ENCODE measurements around the gene RCOR3. TPM values are rescaled to one million over a fixed set of nuclear protein-coding genes. Genes with fewer than 3 reads are reported as not detected.

Gene RCOR3
- total and polyA plus RNA-seq, 2 of the 8 experiments (the other 6 are each of a cell fraction or from before 2014, with no cell fraction given) = 21.4 to 36.3 TPM

- H3K23me2 ChIP-seq (ENCODE audit: low read depth, low read length) = no peaks in the 10 kb centered on the region
- H2AFZ ChIP-seq (ENCODE audit: low read length) = no peak overlapping the region
- no peak overlapping the region for H2AK5ac ChIP-seq (ENCODE audit: low read depth, low read length)
- no peak overlapping the region for H3K9ac ChIP-seq (replicated peaks in 1 of 4; ENCODE audit: extremely low read depth in 1 of 4, low read depth in 3 of 4, low read length in 3 of 4)
- H3K4me2 ChIP-seq (ENCODE audit: insufficient read depth in 1 of 2, low read depth in 2 of 2, low read length in 2 of 2) = no peak overlapping the region
- H2BK15ac ChIP-seq (ENCODE audit: low read length) = no peak overlapping the region
- no peak overlapping the region for H2BK120ac ChIP-seq (replicated peaks; ENCODE audit: low read depth, low read length)
- H2BK20ac ChIP-seq (ENCODE audit: low read length) = no peak overlapping the region
- no peaks in the 10 kb centered on the region; a peak in 1 of 8 replicates for H3K36me3 ChIP-seq (ENCODE audit: control insufficient read depth in 2 of 4, insufficient read depth in 4 of 4, low read length in 3 of 4)
- no peak overlapping the region for H4K8ac ChIP-seq (ENCODE audit: extremely low read depth, insufficient read depth, low read length)
- ChIA-PET POLR2A (ENCODE audit: partially characterized antibody) (interaction anchor here (1.3 kb wide), 1 partner anchor 14 kb away, joined by 5 read pairs; no protein-coding TSS in a partner anchor), CTCF (ENCODE audit: partially characterized antibody) (interaction anchor here (1.2 to 3.5 kb wide), 4 partner anchors 12 to 21 kb away, joined by 5 to 13 read pairs (median 6); no protein-coding TSS in a partner anchor)
- H3K4me1 ChIP-seq (replicated peaks in 1 of 4; ENCODE audit: control insufficient read depth in 3 of 4, insufficient read depth in 4 of 4, low read length in 3 of 4) = peaks cover 4 to 6% (median 5%) of the 10 kb centered on the region in 4 experiments; a peak in 6 of 7 replicates
- H4K91ac ChIP-seq (replicated peaks; ENCODE audit: insufficient read length, low read length) = no peak overlapping the region
- no peak overlapping the region for H2BK5ac ChIP-seq (ENCODE audit: low read depth, low read length)
- no peak overlapping the region for H3K56ac ChIP-seq (replicated peaks; ENCODE audit: insufficient read length, low read depth, low read length)
- TF ChIP-seq GABPA (IDR thresholded peaks at IDR 0.05; ENCODE audit: borderline replicate concordance, insufficient read depth, low read length) (no peak), TAF1 (IDR thresholded peaks at IDR 0.05; ENCODE audit: low read depth, low read length) (no peak)
- H3K23ac ChIP-seq (ENCODE audit: insufficient read length) = no peak overlapping the region
- no peak overlapping the region for H3K18ac ChIP-seq (ENCODE audit: extremely low read depth, low read length)
- H3K14ac ChIP-seq (ENCODE audit: insufficient read length) = no peak overlapping the region
- DNase-seq (ENCODE audit: low read depth in 1 of 2, low spot score in 2 of 2) (no peak), FAIRE-seq (no peak)
- no peaks in the 10 kb centered on the region for H3K27me3 ChIP-seq (replicated peaks in 1 of 4; ENCODE audit: control insufficient read depth in 3 of 4, extremely low read depth in 1 of 4, insufficient read depth in 3 of 4, low read length in 3 of 4)
- H2BK12ac ChIP-seq (ENCODE audit: low read depth, low read length) = no peak overlapping the region
- H3K4me3 ChIP-seq (ENCODE audit: extremely low read depth in 1 of 4, insufficient read depth in 2 of 4, low read depth in 3 of 4, low read length in 4 of 4) = no peak overlapping the region
- H4K5ac ChIP-seq (ENCODE audit: insufficient read length, low read depth, low read length) = no peak overlapping the region
- no peak overlapping the region for H3K27ac ChIP-seq (ENCODE audit: low read depth, low read length)
- H4K20me1 ChIP-seq (replicated peaks in 1 of 2; ENCODE audit: control insufficient read depth in 1 of 2, insufficient read depth in 2 of 2, low read length in 2 of 2) = peaks cover 0 to 3% of the 10 kb centered on the region in 2 experiments
- no peak overlapping the region for H3K4ac ChIP-seq (replicated peaks; ENCODE audit: insufficient read length, low read depth, low read length)
- H3K79me2 ChIP-seq (ENCODE audit: control insufficient read depth in 1 of 2, insufficient read depth in 2 of 2, low read length in 2 of 2) = peaks cover 0 to 28% of the 10 kb centered on the region in 2 experiments; a peak in 2 of 4 replicates
- 91% methylated on average over 4 of the region's 4 CpGs; no CpG with 5 or more reads in 1 of the 2 experiments for WGBS, 2 experiments (ENCODE audit: extremely low coverage in 1 of 2, insufficient coverage in 1 of 2, insufficient read length in 1 of 2, insufficient replicate concordance in 2 of 2, low coverage in 1 of 2, low lambda C conversion rate in 2 of 2, missing lambda C conversion rate in 1 of 2)
- peaks cover 7% of the 10 kb centered on the region; the same call in 1 of the 2 replicates for H3K79me1 ChIP-seq (ENCODE audit: low read depth, low read length)
- H3K9me3 ChIP-seq (ENCODE audit: insufficient read depth in 2 of 2, low read depth in 1 of 2, low read length in 1 of 2) = no peaks in the 10 kb centered on the region
These were observed 84.4 kb downstream of the RCOR3 start for GRCh38 chr1:211343607-211344006.
